Neural cell (in vitro differentiated cells): ENCODE measurements around the gene TMEM35B. TPM values are rescaled to one million over a fixed set of nuclear protein-coding genes. Genes with fewer than 3 reads are reported as not detected.

Experiments
- H2AFZ ChIP-seq: fragments of 200-600, 300-800 bp; sonication (generic), shearing (Covaris generic); 2 replicates; pipeline ENCODE4 v1.6.0; 2014; ENCODE audit warnings: low read depth, mild to moderate bottlenecking, antibody characterized with exemption, low read length, moderate library complexity
- H3F3A ChIP-seq: fragments of 200-600 bp; shearing (Covaris generic); 2 replicates; pipeline ENCODE4 v1.6.1; 2016; ENCODE audit warnings: mild to moderate bottlenecking, moderate library complexity, mixed read lengths, antibody characterized with exemption, low read length; ENCODE audit not compliant: insufficient read depth, poor library complexity, severe bottlenecking
- H3K27ac ChIP-seq: fragments of 200-600, 300-800 bp; sonication (generic), shearing (Covaris generic); 2 replicates; pipeline ENCODE4 v1.5.1; 2014; ENCODE audit warnings: mild to moderate bottlenecking, low read length, moderate library complexity
- H3K27me3 ChIP-seq: fragments of 300-800, 200-600 bp; sonication (generic), shearing (Covaris generic); 2 replicates; pipeline ENCODE4 v1.6.0; 2014; ENCODE audit warnings: mild to moderate bottlenecking, low read depth, low read length, moderate library complexity; ENCODE audit not compliant: insufficient read depth
- H3K36me3 ChIP-seq: fragments of 300-800, 200-600 bp; sonication (generic), shearing (Covaris generic); 2 replicates; pipeline ENCODE4 v1.5.1; 2014; ENCODE audit warnings: mild to moderate bottlenecking, antibody characterized with exemption, low read length, moderate library complexity; ENCODE audit not compliant: insufficient read depth
- H3K4me2 ChIP-seq: fragments of 300-800, 200-600 bp; sonication (generic), shearing (Covaris generic); 2 replicates; pipeline ENCODE4 v1.6.0; 2014; ENCODE audit warnings: mild to moderate bottlenecking, low read length
- H3K4me3 ChIP-seq: fragments of 300-800, 200-600 bp; sonication (generic), shearing (Covaris generic); 2 replicates; pipeline ENCODE4 v1.5.1; 2014; ENCODE audit warnings: mild to moderate bottlenecking, low read length, moderate library complexity
- H3K79me2 ChIP-seq: fragments of 200-600 bp; shearing (Covaris generic); replicated peaks from 2 replicates; pipeline ENCODE4 v1.6.0; 2014; ENCODE audit warnings: mild to moderate bottlenecking, low read length, moderate library complexity; ENCODE audit not compliant: insufficient read depth
- H3K9ac ChIP-seq: fragments of 300-800, 200-600 bp; sonication (generic), shearing (Covaris generic); 2 replicates; pipeline ENCODE4 v1.6.1; 2016; ENCODE audit warnings: mild to moderate bottlenecking, low read length, mixed read lengths
- H3K9me2 ChIP-seq: fragments of 200-600 bp; shearing (Covaris generic); 2 replicates; pipeline ENCODE4 v1.6.1; 2016; ENCODE audit warnings: mild to moderate bottlenecking, low read length, mixed read lengths; ENCODE audit not compliant: insufficient read depth
- H3K9me3 ChIP-seq: fragments of 200-600, 300-800 bp; sonication (generic), shearing (Covaris generic); 2 replicates; pipeline ENCODE4 v1.6.1; 2016; ENCODE audit warnings: mild to moderate bottlenecking, mixed run types, low read length, moderate library complexity, mixed read lengths
- H4K20me1 ChIP-seq: fragments of 200-600 bp; shearing (Covaris generic); 2 replicates; pipeline ENCODE4 v1.6.1; 2016; ENCODE audit warnings: mild to moderate bottlenecking, mixed run types; ENCODE audit not compliant: insufficient read depth
- EP300 ChIP-seq: fragments of 450-650 bp; conservative IDR thresholded peaks from 2 replicates; pipeline ENCODE4 v1.6.1; 2014; ENCODE audit warnings: antibody characterized with exemption, mild to moderate bottlenecking, moderate library complexity; ENCODE audit not compliant: poor library complexity, severe bottlenecking
- EZH2 ChIP-seq: fragments of 200-600, 300-800 bp; shearing (Covaris generic), sonication (generic); IDR thresholded peaks from 2 replicates; pipeline ENCODE4 v1.6.1; 2014; ENCODE audit warnings: antibody characterized with exemption, low read length, borderline replicate concordance, mild to moderate bottlenecking; ENCODE audit not compliant: insufficient read depth, poor library complexity, severe bottlenecking
- MXI1 ChIP-seq: fragments of 450-650 bp; conservative IDR thresholded peaks from 2 replicates; pipeline ENCODE4 v1.6.1; 2014; ENCODE audit warnings: antibody characterized with exemption, mild to moderate bottlenecking; ENCODE audit not compliant: poor library complexity, severe bottlenecking
- POLR2AphosphoS5 ChIP-seq: IDR thresholded peaks from 2 replicates; pipeline ENCODE4 v1.6.1; 2012
- RAD21 ChIP-seq: fragments of 450-650 bp; conservative IDR thresholded peaks from 2 replicates; pipeline ENCODE4 v1.6.1; 2014; ENCODE audit warnings: antibody characterized with exemption, mild to moderate bottlenecking, moderate library complexity
- SMC3 ChIP-seq: fragments of 450-650 bp; conservative IDR thresholded peaks from 2 replicates; pipeline ENCODE4 v1.6.1; 2014; ENCODE audit warnings: antibody characterized with exemption, mild to moderate bottlenecking, moderate library complexity; ENCODE audit not compliant: poor library complexity
- TAF1 ChIP-seq: IDR thresholded peaks from 2 replicates; pipeline ENCODE4 v1.6.1; 2012; ENCODE audit warnings: low read depth
- polyA plus RNA-seq: library from polyadenylated mRNA; depleted of rRNA; stranded (reverse); fragments of >200 nt; gene quantifications from 2 replicates; pipeline ENCODE4 v1.2.3, GENCODE V29; 2014
- TF ChIP-seq, protein P1 (sequence below): fragments of 450-650 bp; IDR thresholded peaks from 2 replicates; pipeline ENCODE4 v1.5.1; 2014; ENCODE audit warnings: antibody characterized with exemption, mild to moderate bottlenecking, moderate library complexity; ENCODE audit not compliant: poor library complexity, severe bottlenecking
- TF ChIP-seq, protein P2 (sequence below): IDR thresholded peaks from 2 replicates; pipeline ENCODE4 v1.6.1; 2012; ENCODE audit warnings: borderline replicate concordance

The TMEM35B gene
- polyA plus RNA-seq, 1 donor from 2014 or later = 1.3 TPM

DNA sequence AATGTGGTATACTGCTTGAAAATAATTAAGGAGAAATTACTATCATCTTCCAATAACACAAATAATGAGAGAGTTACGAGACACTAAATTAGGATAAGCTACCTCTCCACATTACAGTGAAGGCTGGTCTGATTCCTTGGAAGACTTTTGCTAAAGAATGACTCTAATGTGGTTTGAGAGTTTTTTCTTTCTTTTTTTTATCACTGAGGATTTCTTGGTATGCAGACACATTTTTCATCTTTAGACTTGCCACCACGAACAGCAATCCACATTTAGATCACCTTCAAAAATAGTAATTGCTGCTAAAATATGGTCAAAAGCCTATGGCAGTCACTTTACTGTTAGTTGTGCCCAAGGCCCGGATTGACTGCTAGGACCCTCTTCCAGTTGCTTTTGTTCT lies 16.6 kb upstream of the TMEM35B start:
- no peaks in the 10 kb centered on the region for H3K36me3 ChIP-seq
- no peak overlapping the region for H3K4me2 ChIP-seq
- no peaks in the 10 kb centered on the region for H3K79me2 ChIP-seq

DNA sequence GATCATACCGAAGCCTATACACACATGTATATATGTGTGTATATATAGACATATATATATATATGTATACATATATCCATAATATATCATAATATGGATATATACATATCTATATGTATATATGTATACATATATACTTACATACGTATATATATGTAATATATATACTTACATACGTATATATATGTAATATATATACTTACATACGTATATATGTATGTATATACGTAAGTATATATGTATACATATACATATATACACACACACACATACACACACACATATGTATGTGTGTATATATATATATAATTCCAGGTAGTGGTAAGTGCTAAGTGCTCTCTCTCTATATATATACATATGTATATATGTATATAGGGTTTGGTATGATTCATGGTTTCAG lies 9.7 kb upstream of the TMEM35B start:
- H3K27ac ChIP-seq = no peak overlapping the region
- no peak overlapping the region for H3K4me3 ChIP-seq
- no peaks in the 10 kb centered on the region for H3K9me3 ChIP-seq
- no peak overlapping the region for H3K4me2 ChIP-seq
- H3K36me3 ChIP-seq = peaks cover 4% of the 10 kb centered on the region
- H3K79me2 ChIP-seq = no peaks in the 10 kb centered on the region
- H4K20me1 ChIP-seq = no peaks in the 10 kb centered on the region
- no peaks in the 10 kb centered on the region for H3K9me2 ChIP-seq
- no peaks in the 10 kb centered on the region for H3K27me3 ChIP-seq
- no peaks in the 10 kb centered on the region for H3F3A ChIP-seq
- H2AFZ ChIP-seq = no peak overlapping the region
- no peak overlapping the region for H3K9ac ChIP-seq
- TF ChIP-seq, protein P1, sequence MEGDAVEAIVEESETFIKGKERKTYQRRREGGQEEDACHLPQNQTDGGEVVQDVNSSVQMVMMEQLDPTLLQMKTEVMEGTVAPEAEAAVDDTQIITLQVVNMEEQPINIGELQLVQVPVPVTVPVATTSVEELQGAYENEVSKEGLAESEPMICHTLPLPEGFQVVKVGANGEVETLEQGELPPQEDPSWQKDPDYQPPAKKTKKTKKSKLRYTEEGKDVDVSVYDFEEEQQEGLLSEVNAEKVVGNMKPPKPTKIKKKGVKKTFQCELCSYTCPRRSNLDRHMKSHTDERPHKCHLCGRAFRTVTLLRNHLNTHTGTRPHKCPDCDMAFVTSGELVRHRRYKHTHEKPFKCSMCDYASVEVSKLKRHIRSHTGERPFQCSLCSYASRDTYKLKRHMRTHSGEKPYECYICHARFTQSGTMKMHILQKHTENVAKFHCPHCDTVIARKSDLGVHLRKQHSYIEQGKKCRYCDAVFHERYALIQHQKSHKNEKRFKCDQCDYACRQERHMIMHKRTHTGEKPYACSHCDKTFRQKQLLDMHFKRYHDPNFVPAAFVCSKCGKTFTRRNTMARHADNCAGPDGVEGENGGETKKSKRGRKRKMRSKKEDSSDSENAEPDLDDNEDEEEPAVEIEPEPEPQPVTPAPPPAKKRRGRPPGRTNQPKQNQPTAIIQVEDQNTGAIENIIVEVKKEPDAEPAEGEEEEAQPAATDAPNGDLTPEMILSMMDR = no peak
- TF ChIP-seq POLR2AphosphoS5 (no peak), TAF1 (no peak)

More for the DNA sequence above, 16.6 kb upstream of the TMEM35B start:
- H4K20me1 ChIP-seq = no peaks in the 10 kb centered on the region
- H3K27ac ChIP-seq = no peak overlapping the region
- H3K27me3 ChIP-seq = no peaks in the 10 kb centered on the region
- no peak overlapping the region for H3K4me3 ChIP-seq
- no peaks in the 10 kb centered on the region for H3K9me3 ChIP-seq
- H2AFZ ChIP-seq = no peak overlapping the region
- no peaks in the 10 kb centered on the region for H3F3A ChIP-seq
- TF ChIP-seq POLR2AphosphoS5 = no peak
- TF ChIP-seq RAD21 = no peak
- TF ChIP-seq EP300 = no peak
- H3K9ac ChIP-seq = no peak overlapping the region
- no peaks in the 10 kb centered on the region for H3K9me2 ChIP-seq

DNA sequence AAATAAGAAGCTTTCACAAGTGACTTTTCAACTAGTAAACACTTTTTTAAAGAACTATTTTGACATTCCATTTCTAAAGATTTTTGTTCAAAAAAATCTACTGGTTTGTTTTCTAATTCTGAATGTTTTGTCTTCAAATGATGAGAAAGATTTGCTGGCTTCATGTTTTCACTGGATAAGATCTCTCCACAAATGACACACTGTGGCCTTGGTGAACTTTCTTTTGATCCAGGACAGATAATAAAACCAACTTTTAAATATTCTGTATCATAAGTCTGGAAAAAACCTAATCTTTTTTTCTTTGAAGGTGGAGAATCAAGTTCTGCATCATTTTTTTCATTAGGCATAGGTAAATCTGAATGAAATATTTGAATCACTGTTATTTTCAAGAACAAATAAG lies 3.4 kb upstream of the TMEM35B start:
- Histone ChIP-seq H3K27ac (no peak overlapping the region), H3K36me3 (no peaks in the 10 kb centered on the region), H3K79me2 (no peaks in the 10 kb centered on the region), H3K9me3 (no peaks in the 10 kb centered on the region), H3K9ac (no peak overlapping the region), H3K27me3 (no peaks in the 10 kb centered on the region), H3K4me3 (no peak overlapping the region), H3K4me2 (no peak overlapping the region), H3F3A (no peaks in the 10 kb centered on the region), H4K20me1 (no peaks in the 10 kb centered on the region), H2AFZ (no peak overlapping the region), H3K9me2 (no peaks in the 10 kb centered on the region)
- TF ChIP-seq, protein P1 = no peak
- TF ChIP-seq MXI1 (no peak), SMC3 (no peak), EP300 (no peak), TAF1 (no peak), EZH2 (no peak), POLR2AphosphoS5 (no peak), RAD21 (no peak)
- TF ChIP-seq, protein P2, sequence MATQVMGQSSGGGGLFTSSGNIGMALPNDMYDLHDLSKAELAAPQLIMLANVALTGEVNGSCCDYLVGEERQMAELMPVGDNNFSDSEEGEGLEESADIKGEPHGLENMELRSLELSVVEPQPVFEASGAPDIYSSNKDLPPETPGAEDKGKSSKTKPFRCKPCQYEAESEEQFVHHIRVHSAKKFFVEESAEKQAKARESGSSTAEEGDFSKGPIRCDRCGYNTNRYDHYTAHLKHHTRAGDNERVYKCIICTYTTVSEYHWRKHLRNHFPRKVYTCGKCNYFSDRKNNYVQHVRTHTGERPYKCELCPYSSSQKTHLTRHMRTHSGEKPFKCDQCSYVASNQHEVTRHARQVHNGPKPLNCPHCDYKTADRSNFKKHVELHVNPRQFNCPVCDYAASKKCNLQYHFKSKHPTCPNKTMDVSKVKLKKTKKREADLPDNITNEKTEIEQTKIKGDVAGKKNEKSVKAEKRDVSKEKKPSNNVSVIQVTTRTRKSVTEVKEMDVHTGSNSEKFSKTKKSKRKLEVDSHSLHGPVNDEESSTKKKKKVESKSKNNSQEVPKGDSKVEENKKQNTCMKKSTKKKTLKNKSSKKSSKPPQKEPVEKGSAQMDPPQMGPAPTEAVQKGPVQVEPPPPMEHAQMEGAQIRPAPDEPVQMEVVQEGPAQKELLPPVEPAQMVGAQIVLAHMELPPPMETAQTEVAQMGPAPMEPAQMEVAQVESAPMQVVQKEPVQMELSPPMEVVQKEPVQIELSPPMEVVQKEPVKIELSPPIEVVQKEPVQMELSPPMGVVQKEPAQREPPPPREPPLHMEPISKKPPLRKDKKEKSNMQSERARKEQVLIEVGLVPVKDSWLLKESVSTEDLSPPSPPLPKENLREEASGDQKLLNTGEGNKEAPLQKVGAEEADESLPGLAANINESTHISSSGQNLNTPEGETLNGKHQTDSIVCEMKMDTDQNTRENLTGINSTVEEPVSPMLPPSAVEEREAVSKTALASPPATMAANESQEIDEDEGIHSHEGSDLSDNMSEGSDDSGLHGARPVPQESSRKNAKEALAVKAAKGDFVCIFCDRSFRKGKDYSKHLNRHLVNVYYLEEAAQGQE = no peak
